Upper lobe of right lung (tissue), 1 donor: ENCODE measurements around the gene TMEM131. TPM values are rescaled to one million over a fixed set of nuclear protein-coding genes. Genes with fewer than 3 reads are reported as not detected.
A peak's percentile ranks its signal among the peaks of the same experiment; 100 is the strongest.

ENCODE experiments used
- ATAC-seq: fragments of 200-7000 bp; cut with Tn5 transposase; one replicate; pipeline ENCODE4 v1.9.1; 2020; ENCODE audit warnings: mild to moderate bottlenecking, moderate library complexity
- DNase-seq: peaks from one replicate; pipeline ENCODE4 v3.0.0-alpha.2; 2020
- H3K27ac ChIP-seq: fragments of 200-600 bp; one replicate; pipeline ENCODE4 v1.8.0; 2022
- H3K27me3 ChIP-seq: fragments of 200-600 bp; one replicate; pipeline ENCODE4 v1.8.0; 2022; ENCODE audit warnings: mild to moderate bottlenecking
- H3K36me3 ChIP-seq: fragments of 200-600 bp; one replicate; pipeline ENCODE4 v1.8.0; 2022
- H3K4me1 ChIP-seq: fragments of 200-600 bp; one replicate; pipeline ENCODE4 v1.8.0; 2022
- H3K4me3 ChIP-seq: fragments of 200-600 bp; one replicate; pipeline ENCODE4 v1.8.0; 2022; ENCODE audit warnings: mild to moderate bottlenecking
- H3K9me3 ChIP-seq: fragments of 200-600 bp; one replicate; pipeline ENCODE4 v1.8.0; 2022
- CTCF ChIP-seq: fragments of 200-600 bp; IDR thresholded peaks from one replicate; pipeline ENCODE4 v1.8.0; 2022; ENCODE audit warnings: antibody characterized with exemption
- intact Hi-C: fragments of 100-400 bp; cut with DNase I; formaldehyde crosslinking; loops from one replicate; pipeline ENCODE4 v1.11.0; 2022
- total RNA-seq: library from RNA; stranded (reverse); fragmentation: NEBNext Ultra II Directional; extraction: Animal tissue kit (Norgen Biotek cat#: 25700); gene quantifications from one replicate; pipeline ENCODE4 v1.2.1, GENCODE V29; 2021
- donor health status: DM: no; HTN: yes; CAD: no; lungs with severe emphysema.

TMEM131 gene
- total RNA-seq, 1 donor from 2014 or later, result 43.3 TPM

GRCh38 chr2:97731274-97732020, 264.3 kb downstream of the TMEM131 start:
- H3K27me3 ChIP-seq, result no peaks in the 10 kb centered on the region
- H3K4me3 ChIP-seq, result no peak overlapping the region
- no peaks in the 10 kb centered on the region for H3K4me1 ChIP-seq
- DNase-seq (peak; percentile 23), ATAC-seq (no peak)
- H3K36me3 ChIP-seq, result no peaks in the 10 kb centered on the region
- intact Hi-C loops, result no loop called here
- no peak overlapping the region for H3K27ac ChIP-seq
- H3K9me3 ChIP-seq, result no peaks in the 10 kb centered on the region
- TF ChIP-seq CTCF, result no peak

GRCh38 chr2:97730245-97730644, 265.5 kb downstream of the TMEM131 start:
- intact Hi-C loops, result no loop called here

DNA sequence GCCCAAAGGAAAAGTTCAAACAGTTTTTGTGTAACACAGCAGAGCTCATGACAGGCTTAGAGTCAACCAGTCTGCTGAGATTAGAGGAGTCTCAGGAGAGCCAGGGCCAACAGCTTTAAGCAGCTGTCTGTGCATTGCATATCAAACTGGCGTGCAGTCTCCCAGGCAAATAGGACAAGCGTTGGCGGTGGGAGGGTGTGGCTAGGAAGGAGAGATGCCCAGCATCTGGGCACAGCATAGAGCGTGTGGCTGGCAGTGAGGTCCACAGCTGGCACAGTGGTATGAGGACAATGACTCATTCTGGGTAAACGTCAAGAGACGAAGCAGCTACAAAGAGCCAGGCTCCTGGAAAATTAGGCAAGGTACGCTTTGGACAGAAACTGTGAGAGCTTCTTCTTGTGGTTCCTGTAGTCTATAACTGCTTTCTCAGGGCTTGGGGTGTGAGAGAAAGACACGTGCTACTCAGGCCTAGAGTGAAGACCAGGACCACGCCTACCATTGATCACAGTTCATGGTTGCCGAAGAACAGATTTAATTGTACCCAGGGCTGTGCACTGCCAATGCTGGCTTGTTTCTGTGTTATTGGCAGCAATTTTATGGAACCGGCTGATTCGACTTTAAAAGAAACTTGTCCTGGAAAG, 267.5 kb downstream of the TMEM131 start:
- Histone ChIP-seq H3K36me3 (no peaks in the 10 kb centered on the region), H3K4me3 (no peak overlapping the region), H3K27me3 (peaks cover 7% of the 10 kb centered on the region), H3K27ac (no peak overlapping the region), H3K4me1 (no peaks in the 10 kb centered on the region), H3K9me3 (no peaks in the 10 kb centered on the region)
- DNase-seq (peak; percentile 57), ATAC-seq (no peak)
- intact Hi-C loops, result no loop called here
- no peak for TF ChIP-seq CTCF

More at GRCh38 chr2:97730245-97730644, 265.5 kb downstream of the TMEM131 start:
- no peak for TF ChIP-seq CTCF
- Histone ChIP-seq H3K9me3 (no peaks in the 10 kb centered on the region), H3K36me3 (no peaks in the 10 kb centered on the region), H3K4me3 (no peak overlapping the region), H3K27me3 (no peaks in the 10 kb centered on the region), H3K27ac (no peak overlapping the region), H3K4me1 (no peaks in the 10 kb centered on the region)
- peak; percentile 11 for DNase-seq
- ATAC-seq, result no peak

- peak; percentile 32 for DNase-seq
- no peaks in the 10 kb centered on the region for H3K36me3 ChIP-seq
These were observed 268.5 kb downstream of the TMEM131 start for GRCh38 chr2:97727296-97727695.

More at GRCh38 chr2:97727296-97727695, 268.5 kb downstream of the TMEM131 start:
- Histone ChIP-seq H3K27ac (no peak overlapping the region), H3K9me3 (no peaks in the 10 kb centered on the region), H3K4me1 (no peaks in the 10 kb centered on the region), H3K27me3 (peaks cover 7% of the 10 kb centered on the region), H3K4me3 (no peak overlapping the region)
- ATAC-seq, result no peak
- no peak for TF ChIP-seq CTCF
- intact Hi-C loops, result no loop called here
